HepG2 (cell line): ENCODE measurements around the gene ABHD17B. TPM values are rescaled to one million over a fixed set of nuclear protein-coding genes. Genes with fewer than 3 reads are reported as not detected.
A peak's percentile ranks its signal among the peaks of the same experiment; 100 is the strongest.

ENCODE experiments used
- ARID2 ChIP-seq: sonication (generic); formaldehyde crosslinking; IDR thresholded peaks from 2 replicates; pipeline ENCODE4 v1.8.1; 2022; ENCODE audit warnings: mild to moderate bottlenecking, missing genetic modification reagents, borderline replicate concordance
- CBX1 ChIP-seq: IDR thresholded peaks from one replicate; pipeline ENCODE4 v1.6.1; 2016; ENCODE audit warnings: antibody characterized with exemption, low read depth
- ERF ChIP-seq: IDR thresholded peaks from 2 replicates; pipeline ENCODE4 v1.6.1; 2018; ENCODE audit warnings: missing biosample characterization, missing genetic modification reagents
- FOXM1 ChIP-seq: sonication (generic); formaldehyde crosslinking; IDR thresholded peaks from 2 replicates; pipeline ENCODE4 v1.5.0; 2020; ENCODE audit warnings: missing genetic modification reagents
- GATAD2A ChIP-seq: IDR thresholded peaks from 2 replicates; pipeline ENCODE4 v1.6.1; 2016
- GFI1 ChIP-seq: sonication (generic); formaldehyde crosslinking; IDR thresholded peaks from 2 replicates; pipeline ENCODE4 v1.5.0; 2020; ENCODE audit warnings: missing genetic modification reagents, mild to moderate bottlenecking, borderline replicate concordance
- HMG20B ChIP-seq: conservative IDR thresholded peaks from 2 replicates; pipeline ENCODE4 v1.6.1; 2016; ENCODE audit warnings: missing genetic modification reagents, missing compliant biosample characterization
- HOXA9 ChIP-seq: sonication (generic); formaldehyde crosslinking; IDR thresholded peaks from 2 replicates; pipeline ENCODE4 v1.8.1; 2022; ENCODE audit warnings: missing genetic modification reagents, mild to moderate bottlenecking, moderate library complexity, borderline replicate concordance
- JDP2 ChIP-seq: sonication (generic); formaldehyde crosslinking; IDR thresholded peaks from 2 replicates; pipeline ENCODE4 v1.8.1; 2022; ENCODE audit warnings: missing genetic modification reagents, borderline replicate concordance
- KLF11 ChIP-seq: IDR thresholded peaks from 2 replicates; pipeline ENCODE4 v1.6.1; 2016; ENCODE audit warnings: missing compliant biosample characterization
- MAF1 ChIP-seq: sonication (generic); formaldehyde crosslinking; IDR thresholded peaks from 2 replicates; pipeline ENCODE4 v1.5.0; 2020; ENCODE audit warnings: missing genetic modification reagents, borderline replicate concordance
- MIER3 ChIP-seq: IDR thresholded peaks from 2 replicates; pipeline ENCODE4 v1.6.1; 2016; ENCODE audit warnings: missing compliant biosample characterization, borderline replicate concordance
- MLLT10 ChIP-seq: sonication (generic); formaldehyde crosslinking; IDR thresholded peaks from 2 replicates; pipeline ENCODE4 v1.4.0; 2020; ENCODE audit warnings: missing genetic modification reagents
- PCBP2 ChIP-seq: fragments of 200-400 bp; formaldehyde crosslinking; optimal IDR thresholded peaks from 2 replicates; pipeline ENCODE3; 2018; ENCODE audit warnings: low read length, low read depth; ENCODE audit not compliant: poor library complexity, severe bottlenecking
- SKI ChIP-seq: fragments of 450-650 bp; IDR thresholded peaks from one replicate; pipeline ENCODE4 v1.6.1; 2018; ENCODE audit warnings: mild to moderate bottlenecking; ENCODE audit not compliant: partially characterized antibody
- SUZ12 ChIP-seq: fragments of 150-350 bp; IDR thresholded peaks from 2 replicates; pipeline ENCODE4 v1.6.1; 2014; ENCODE audit warnings: low read depth, low read length
- TAF1 ChIP-seq: sonication (generic); formaldehyde crosslinking; IDR thresholded peaks from 2 replicates; pipeline ENCODE4 v1.4.0; 2020; ENCODE audit warnings: missing genetic modification reagents
- ZNF253 ChIP-seq: sonication (generic); formaldehyde crosslinking; IDR thresholded peaks from 2 replicates; pipeline ENCODE4 v1.8.0; 2022; ENCODE audit warnings: mild to moderate bottlenecking, missing genetic modification reagents, borderline replicate concordance
- ZNF30 ChIP-seq: sonication (generic); formaldehyde crosslinking; IDR thresholded peaks from 2 replicates; pipeline ENCODE4 v1.5.0; 2020; ENCODE audit warnings: mild to moderate bottlenecking, missing genetic modification reagents
- ZNF501 ChIP-seq: sonication (generic); formaldehyde crosslinking; IDR thresholded peaks from 2 replicates; pipeline ENCODE4 v1.5.1; 2020; ENCODE audit warnings: mild to moderate bottlenecking, moderate library complexity, missing genetic modification reagents
- ZNF530 ChIP-seq: sonication (generic); formaldehyde crosslinking; IDR thresholded peaks from 2 replicates; pipeline ENCODE4 v1.5.0; 2020; ENCODE audit warnings: low read depth, mild to moderate bottlenecking, missing genetic modification reagents
- ZNF644 ChIP-seq: IDR thresholded peaks from 2 replicates; pipeline ENCODE4 v1.6.1; 2016; ENCODE audit warnings: low read depth
- ZNF773 ChIP-seq: sonication (generic); formaldehyde crosslinking; IDR thresholded peaks from 2 replicates; pipeline ENCODE4 v1.4.0; 2020; ENCODE audit warnings: missing genetic modification reagents, borderline replicate concordance
- polyA plus RNA-seq, 8 experiments: library from polyadenylated mRNA; depleted of rRNA in 3 of 8; stranded (reverse) in 7 of 8; unstranded in 1 of 8; fragments of >200 nt; fragmentation: Illumina TruSeq in 4 of 8; extraction: Trizol in 4 of 8; gene quantifications; 2 replicates each; pipeline versions ENCODE4 v1.2.1 to v1.2.3, GENCODE V29; 2011 to 2016; ENCODE audit warnings: low read depth in 4 of 8, missing spikeins in 1 of 8, mixed read lengths in 1 of 8; ENCODE audit not compliant: insufficient read depth in 1 of 8
- total RNA-seq, 5 experiments: library from RNA; depleted of rRNA; stranded (reverse); fragments of >200 nt; fragmentation: Illumina TruSeq; extraction: Trizol; gene quantifications; 2 replicates each; pipeline ENCODE4 v1.2.3, GENCODE V29; 2016; ENCODE audit warnings: low read depth in 1 of 5
- TF ChIP-seq, protein P1 (sequence below): sonication (generic); formaldehyde crosslinking; IDR thresholded peaks from 2 replicates; pipeline ENCODE4 v1.5.1; 2020; ENCODE audit warnings: missing genetic modification reagents, mild to moderate bottlenecking, borderline replicate concordance
- TF ChIP-seq, protein P2 (sequence below): IDR thresholded peaks from 2 replicates; pipeline ENCODE4 v1.6.1; 2012; ENCODE audit warnings: inconsistent platforms
- TF ChIP-seq, protein P3 (sequence below): sonication (generic); formaldehyde crosslinking; IDR thresholded peaks from 2 replicates; pipeline ENCODE4 v1.5.0; 2020; ENCODE audit warnings: mild to moderate bottlenecking, missing genetic modification reagents, borderline replicate concordance
- TF ChIP-seq, protein P4 (sequence below): sonication (generic); formaldehyde crosslinking; IDR thresholded peaks from 2 replicates; pipeline ENCODE4 v1.5.0; 2020; ENCODE audit warnings: missing genetic modification reagents

ABHD17B gene
- total and polyA plus RNA-seq, 2 of the 13 experiments (the other 11 are each of a cell fraction or from before 2014, with no cell fraction given) = 11.3 to 22.0 TPM

DNA sequence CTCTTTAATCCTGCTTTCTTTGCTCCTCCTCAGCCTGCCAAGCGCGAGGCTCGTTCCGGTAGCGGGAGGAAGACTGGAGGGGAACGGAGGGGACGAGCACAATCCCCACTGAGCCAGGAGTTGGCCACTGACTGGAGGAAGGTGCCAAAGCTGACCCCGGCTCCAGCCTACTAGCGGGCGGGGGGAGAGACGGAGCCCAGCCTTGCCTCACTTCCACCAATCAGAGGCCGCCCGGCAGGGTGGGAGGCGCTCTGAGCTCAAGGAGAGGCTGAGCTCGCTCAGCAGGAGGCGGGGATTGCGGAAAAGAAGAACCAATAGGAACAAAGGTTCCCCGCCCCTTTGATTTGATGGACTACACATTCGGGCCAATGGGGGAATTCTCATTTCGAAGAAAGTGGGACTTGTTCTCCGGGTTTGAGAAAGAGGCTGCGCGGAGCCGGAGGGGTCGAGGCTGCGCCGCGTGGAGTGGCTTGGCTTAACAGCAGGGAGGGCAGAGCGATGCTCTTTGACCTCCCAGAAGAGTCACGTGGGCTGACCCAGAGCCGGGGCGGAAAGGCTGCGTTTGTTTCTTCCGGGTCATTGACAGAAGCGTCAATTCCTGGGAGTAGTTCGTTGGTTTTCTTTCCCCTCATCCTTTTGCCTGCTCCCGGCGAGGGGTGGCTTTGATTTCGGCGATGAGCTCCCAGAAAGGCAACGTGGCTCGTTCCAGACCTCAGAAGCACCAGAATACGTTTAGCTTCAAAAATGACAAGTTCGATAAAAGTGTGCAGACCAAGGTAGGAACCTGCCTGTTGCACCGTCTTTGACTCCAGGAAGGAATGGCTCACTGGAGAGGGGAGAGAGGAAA is at the start of gene ABHD17B, which contains the start of gene C9orf85 (continued):
- TF ChIP-seq ZNF773 (CRISPR knock-in tag) = 0 out of 2 replicates have a peak, but pooled peaks have one; percentile 31
- TF ChIP-seq PCBP2 = no peak
- no peak for TF ChIP-seq ZNF253 (CRISPR knock-in tag)
- peak; percentile 79 for TF ChIP-seq ERF (CRISPR knock-in tag)
- 0 out of 2 replicates have a peak, but pooled peaks have one; percentile 23 for TF ChIP-seq MAF1 (CRISPR knock-in tag)
- peak; percentile 9 for TF ChIP-seq SKI
- no peak; the same call in none of the 2 replicates for TF ChIP-seq HMG20B (CRISPR knock-in tag)
- peak; percentile 50 for TF ChIP-seq GFI1 (CRISPR knock-in tag)
- no peak for TF ChIP-seq MLLT10 (CRISPR knock-in tag)
- TF ChIP-seq ZNF501 = peak; percentile 56
- no peak for TF ChIP-seq MIER3
- no peak for TF ChIP-seq HOXA9 (CRISPR knock-in tag)
- no peak for TF ChIP-seq ZNF530 (CRISPR knock-in tag)
- TF ChIP-seq TAF1 (CRISPR knock-in tag) = peak; percentile 99
- TF ChIP-seq, protein P1, sequence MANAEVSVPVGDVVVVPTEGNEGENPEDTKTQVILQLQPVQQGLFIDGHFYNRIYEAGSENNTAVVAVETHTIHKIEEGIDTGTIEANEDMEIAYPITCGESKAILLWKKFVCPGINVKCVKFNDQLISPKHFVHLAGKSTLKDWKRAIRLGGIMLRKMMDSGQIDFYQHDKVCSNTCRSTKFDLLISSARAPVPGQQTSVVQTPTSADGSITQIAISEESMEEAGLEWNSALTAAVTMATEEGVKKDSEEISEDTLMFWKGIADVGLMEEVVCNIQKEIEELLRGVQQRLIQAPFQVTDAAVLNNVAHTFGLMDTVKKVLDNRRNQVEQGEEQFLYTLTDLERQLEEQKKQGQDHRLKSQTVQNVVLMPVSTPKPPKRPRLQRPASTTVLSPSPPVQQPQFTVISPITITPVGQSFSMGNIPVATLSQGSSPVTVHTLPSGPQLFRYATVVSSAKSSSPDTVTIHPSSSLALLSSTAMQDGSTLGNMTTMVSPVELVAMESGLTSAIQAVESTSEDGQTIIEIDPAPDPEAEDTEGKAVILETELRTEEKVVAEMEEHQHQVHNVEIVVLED (CRISPR knock-in tag) = peak; percentile 66
- TF ChIP-seq, protein P2, sequence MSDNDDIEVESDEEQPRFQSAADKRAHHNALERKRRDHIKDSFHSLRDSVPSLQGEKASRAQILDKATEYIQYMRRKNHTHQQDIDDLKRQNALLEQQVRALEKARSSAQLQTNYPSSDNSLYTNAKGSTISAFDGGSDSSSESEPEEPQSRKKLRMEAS = peak; percentile 98
- no peak for TF ChIP-seq ZNF30 (CRISPR knock-in tag)
- 0 out of 2 replicates have a peak, but pooled peaks have one; percentile 78 for TF ChIP-seq FOXM1
- TF ChIP-seq, protein P3, sequence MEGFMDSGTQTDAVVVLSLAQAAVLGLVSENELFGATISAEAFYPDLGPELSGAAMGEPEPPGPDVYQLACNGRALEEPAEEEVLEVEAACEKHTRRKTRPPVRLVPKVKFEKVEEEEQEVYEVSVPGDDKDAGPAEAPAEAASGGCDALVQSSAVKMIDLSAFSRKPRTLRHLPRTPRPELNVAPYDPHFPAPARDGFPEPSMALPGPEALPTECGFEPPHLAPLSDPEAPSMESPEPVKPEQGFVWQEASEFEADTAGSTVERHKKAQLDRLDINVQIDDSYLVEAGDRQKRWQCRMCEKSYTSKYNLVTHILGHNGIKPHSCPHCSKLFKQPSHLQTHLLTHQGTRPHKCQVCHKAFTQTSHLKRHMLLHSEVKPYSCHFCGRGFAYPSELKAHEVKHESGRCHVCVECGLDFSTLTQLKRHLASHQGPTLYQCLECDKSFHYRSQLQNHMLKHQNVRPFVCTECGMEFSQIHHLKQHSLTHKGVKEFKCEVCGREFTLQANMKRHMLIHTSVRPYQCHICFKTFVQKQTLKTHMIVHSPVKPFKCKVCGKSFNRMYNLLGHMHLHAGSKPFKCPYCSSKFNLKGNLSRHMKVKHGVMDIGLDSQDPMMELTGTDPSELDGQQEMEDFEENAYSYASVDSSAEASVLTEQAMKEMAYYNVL (CRISPR knock-in tag) = 0 out of 2 replicates have a peak, but pooled peaks have one; percentile 15
- no peak for TF ChIP-seq JDP2 (CRISPR knock-in tag)
- TF ChIP-seq KLF11 = peak; percentile 88
- TF ChIP-seq SUZ12 = no peak
- TF ChIP-seq ZNF644 (CRISPR knock-in tag) = no peak
- peak; percentile 57; the same call in 1 of the 2 replicates for TF ChIP-seq ARID2 (CRISPR knock-in tag)
- TF ChIP-seq, protein P4, sequence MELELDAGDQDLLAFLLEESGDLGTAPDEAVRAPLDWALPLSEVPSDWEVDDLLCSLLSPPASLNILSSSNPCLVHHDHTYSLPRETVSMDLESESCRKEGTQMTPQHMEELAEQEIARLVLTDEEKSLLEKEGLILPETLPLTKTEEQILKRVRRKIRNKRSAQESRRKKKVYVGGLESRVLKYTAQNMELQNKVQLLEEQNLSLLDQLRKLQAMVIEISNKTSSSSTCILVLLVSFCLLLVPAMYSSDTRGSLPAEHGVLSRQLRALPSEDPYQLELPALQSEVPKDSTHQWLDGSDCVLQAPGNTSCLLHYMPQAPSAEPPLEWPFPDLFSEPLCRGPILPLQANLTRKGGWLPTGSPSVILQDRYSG (CRISPR knock-in tag) = peak; percentile 93; the same call in 1 of the 2 replicates
- TF ChIP-seq GATAD2A (CRISPR knock-in tag) = peak; percentile 62
- TF ChIP-seq CBX1 = peak; percentile 55
